A549 (cell line): ENCODE data around the gene PRAC1. TPM values are rescaled to one million over a fixed set of nuclear protein-coding genes. Genes with fewer than 3 reads are reported as not detected.

Experiments
- ATAC-seq, 2 experiments: fragments of 200-7000 bp in 1 of 2; fragments of >200 bp in 1 of 2; cut with Nextera tagmentation in 1 of 2; cut with Tn5 transposase in 1 of 2; 3 replicates each; pipeline versions ENCODE4 v1.8.0 to v1.9.1; 2018 to 2020; ENCODE audit warnings: mild to moderate bottlenecking in 1 of 2, moderate library complexity in 1 of 2
- CTCF ChIA-PET: fragments of 300-600 bp; sonication (Branson Sonifier 250); formaldehyde crosslinking; extraction: SDS; loops from one replicate; lab custom pipeline; 2021; ENCODE audit warnings: antibody characterized with exemption, inconsistent platforms; lab: Yijun Ruan, JAX
- POLR2A ChIA-PET: fragments of 350-600 bp; formaldehyde crosslinking; extraction: SDS; loops from one replicate; lab custom pipeline; 2021; ENCODE audit warnings: antibody characterized with exemption, inconsistent platforms; lab: Yijun Ruan, JAX
- DNase-seq, 2 experiments: peaks; one replicate each; pipeline versions ENCODE4 v3.0.0 to v3.0.0-alpha.2; 2011 to 2016; ENCODE audit warnings: low read depth in 1 of 2, low spot score in 1 of 2
- FAIRE-seq: peaks from 2 replicates; lab custom pipeline; 2011; peaks lifted over from hg19 to GRCh38; lab: Jason Lieb, UNC
- H3K27ac ChIP-seq, 2 experiments: fragments of >200 bp; sonication (Bioruptor Twin); formaldehyde crosslinking; 3 replicates each; pipeline ENCODE4 v1.5.1; 2016 to 2017
- H3K4me1 ChIP-seq: fragments of >200 bp; sonication (Bioruptor Twin); formaldehyde crosslinking; 3 replicates; pipeline ENCODE4 v1.6.1; 2016
- H3K4me2 ChIP-seq: fragments of >200 bp; sonication (Bioruptor Twin); formaldehyde crosslinking; 3 replicates; pipeline ENCODE4 v1.6.1; 2016
- H3K4me3 ChIP-seq: fragments of >200 bp; sonication (Bioruptor Twin); formaldehyde crosslinking; 3 replicates; pipeline ENCODE4 v1.5.1; 2016
- H3K9me3 ChIP-seq: fragments of >200 bp; sonication (Bioruptor Twin); formaldehyde crosslinking; 3 replicates; pipeline ENCODE4 v1.6.1; 2016
- CBX8 ChIP-seq: fragments of 200-600 bp; sonication (generic); IDR thresholded peaks from 2 replicates; pipeline ENCODE4 v1.6.1; 2016
- CHD2 ChIP-seq: fragments of 150-350 bp; IDR thresholded peaks from 2 replicates; pipeline ENCODE4 v1.6.1; 2014; ENCODE audit warnings: low read length; ENCODE audit not compliant: partially characterized antibody
- FOSL2 ChIP-seq, 2 experiments: fragments of 450-650 bp in 1 of 2; fragments of >200 bp in 1 of 2; sonication (Bioruptor Twin) in 1 of 2; formaldehyde crosslinking; IDR thresholded peaks; 2 replicates each; pipeline versions ENCODE4 v1.5.0 to v1.6.1; 2016 to 2020; ENCODE audit warnings: mild to moderate bottlenecking in 1 of 2, moderate library complexity in 1 of 2
- FOXS1 ChIP-seq: fragments of 250-450 bp; sonication (Bioruptor Pico); IDR thresholded peaks from 2 replicates; pipeline ENCODE4 v1.5.0; 2020; ENCODE audit warnings: mild to moderate bottlenecking, moderate library complexity
- HEYL ChIP-seq: fragments of 250-450 bp; sonication (Bioruptor Pico); IDR thresholded peaks from 2 replicates; pipeline ENCODE4 v1.8.0; 2021; ENCODE audit warnings: mild to moderate bottlenecking, moderate library complexity
- HOXA7 ChIP-seq: fragments of 250-450 bp; sonication (Bioruptor Pico); IDR thresholded peaks from 2 replicates; pipeline ENCODE4 v1.5.0; 2020; ENCODE audit warnings: mild to moderate bottlenecking, moderate library complexity
- KDM1A ChIP-seq: fragments of 200-600 bp; sonication (generic); IDR thresholded peaks from 2 replicates; pipeline ENCODE4 v1.6.1; 2016; ENCODE audit warnings: low read depth, mild to moderate bottlenecking
- KDM5A ChIP-seq: fragments of 200-600 bp; sonication (generic); IDR thresholded peaks from 2 replicates; pipeline ENCODE4 v1.6.1; 2016; ENCODE audit warnings: antibody characterized with exemption, mild to moderate bottlenecking
- MYC ChIP-seq: IDR thresholded peaks from 2 replicates; pipeline ENCODE4 v1.6.1; 2012; ENCODE audit warnings: mild to moderate bottlenecking, inconsistent platforms, low read length, improper control_type of control experiment, borderline replicate concordance
- POLR2A ChIP-seq: IDR thresholded peaks from 2 replicates; pipeline ENCODE4 v1.6.1; 2012; ENCODE audit warnings: mild to moderate bottlenecking, low read length
- RARB ChIP-seq: fragments of 250-450 bp; sonication (Bioruptor Pico); IDR thresholded peaks from 2 replicates; pipeline ENCODE4 v1.8.0; 2021; ENCODE audit warnings: mild to moderate bottlenecking, moderate library complexity
- RFX5 ChIP-seq: fragments of 450-650 bp; IDR thresholded peaks from 2 replicates; pipeline ENCODE4 v1.7.1; 2014; ENCODE audit warnings: antibody characterized with exemption, mild to moderate bottlenecking, moderate library complexity
- ZC3H11A ChIP-seq: fragments of 450-650 bp; IDR thresholded peaks from 2 replicates; pipeline ENCODE4 v1.6.1; 2014; ENCODE audit warnings: antibody characterized with exemption, mild to moderate bottlenecking
- ZNF302 ChIP-seq: fragments of 250-450 bp; sonication (Bioruptor Pico); IDR thresholded peaks from 2 replicates; pipeline ENCODE4 v1.9.0; 2021; ENCODE audit warnings: inconsistent platforms, mild to moderate bottlenecking, moderate library complexity
- WGBS: methylation state at CpG from one replicate; pipeline ENCODE4 v1.1.6; 2017; ENCODE audit errors: missing lambda C conversion rate; 5-methylcytosine and 5-hydroxymethylcytosine counted together
- polyA plus RNA-seq, 4 experiments: library from polyadenylated mRNA; depleted of rRNA in 3 of 4; stranded (reverse); fragments of >200 nt; fragmentation: RNase III in 1 of 4; extraction: RNeasy Plus Mini Kit Qiagen cat#74134 plus additional on column Dnase treatment in 1 of 4; gene quantifications; 2 replicates in 3 of 4; 3 replicates in 1 of 4; pipeline ENCODE4 v1.2.3, GENCODE V29; 2011 to 2017
- TF ChIP-seq, protein P1 (sequence below): fragments of 250-450 bp; sonication (Bioruptor Pico); IDR thresholded peaks from 2 replicates; pipeline ENCODE4 v1.5.0; 2020; ENCODE audit warnings: low read depth, mild to moderate bottlenecking, moderate library complexity
- TF ChIP-seq, protein P2 (sequence below): IDR thresholded peaks from 2 replicates; pipeline ENCODE4 v1.6.1; 2012; ENCODE audit warnings: low read depth, borderline replicate concordance
- TF ChIP-seq, protein P3 (sequence below): IDR thresholded peaks from 2 replicates; pipeline ENCODE4 v1.6.1; 2012
- TF ChIP-seq, protein P4 (sequence below): fragments of >200 bp; sonication (Bioruptor Twin); formaldehyde crosslinking; IDR thresholded peaks from 3 replicates; pipeline ENCODE4 v1.6.1; 2016

PRAC1 gene
- polyA plus RNA-seq, 2 of the 4 experiments (the other 2 are of a cell fraction) = not detected

DNA sequence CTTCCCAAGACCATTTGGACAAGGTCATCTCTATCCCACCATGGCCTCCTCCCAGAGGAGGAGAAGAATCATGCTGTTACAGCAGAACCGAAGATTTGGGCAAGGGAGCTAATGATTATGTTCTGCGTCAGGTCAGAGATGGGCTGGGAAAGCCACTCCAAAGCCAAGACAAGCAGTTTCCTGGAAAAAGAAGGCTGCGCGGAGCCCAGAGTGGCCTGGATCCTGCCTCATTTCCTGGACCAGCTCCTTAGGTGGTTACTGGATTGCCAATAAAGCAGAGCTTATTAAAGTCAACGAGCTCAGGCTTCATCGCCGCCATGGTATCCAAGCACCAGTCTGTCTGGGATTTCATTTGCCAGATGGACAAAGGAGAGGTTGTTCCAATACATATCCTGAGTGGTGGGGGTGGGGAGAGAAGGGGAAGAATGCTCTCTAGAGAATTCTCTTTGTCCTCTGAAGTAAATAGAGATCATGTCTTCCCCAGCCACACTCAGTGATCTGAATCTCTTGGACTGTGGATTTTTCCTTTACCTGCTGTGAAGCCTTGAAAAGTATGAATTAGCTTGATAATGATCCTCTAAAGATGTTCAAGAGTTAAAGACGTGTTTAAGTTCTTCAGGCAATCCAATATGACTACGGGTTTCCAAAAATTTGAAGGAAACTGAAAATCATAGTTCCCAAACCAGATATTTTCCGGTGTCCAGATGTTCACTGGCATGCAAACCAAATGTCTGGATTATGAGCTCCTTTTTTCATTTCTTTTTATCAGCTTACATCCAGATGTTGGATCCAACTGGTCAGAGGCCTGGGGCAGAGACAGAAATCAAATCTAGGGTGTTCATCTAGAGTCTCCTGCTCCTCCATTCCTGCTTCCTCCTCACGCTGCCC, 17.7 kb downstream of the PRAC1 start:
- DNase-seq (no peak), ATAC-seq (no peak), FAIRE-seq (no peak)
- ChIA-PET POLR2A (no interaction called here), CTCF (interaction anchor here (0.5 to 15.5 kb wide), 20 partner anchors 9 to 1592 kb away, joined by 3 to 212 read pairs (median 4); partner anchors contain the start of genes HOXB13, PRAC1 and PRAC2)
- Histone ChIP-seq H3K4me2 (no peak overlapping the region), H3K9me3 (no peaks in the 10 kb centered on the region), H3K4me3 (no peak overlapping the region), H3K27ac (no peak overlapping the region), H3K4me1 (no peaks in the 10 kb centered on the region)
- TF ChIP-seq, protein P1, sequence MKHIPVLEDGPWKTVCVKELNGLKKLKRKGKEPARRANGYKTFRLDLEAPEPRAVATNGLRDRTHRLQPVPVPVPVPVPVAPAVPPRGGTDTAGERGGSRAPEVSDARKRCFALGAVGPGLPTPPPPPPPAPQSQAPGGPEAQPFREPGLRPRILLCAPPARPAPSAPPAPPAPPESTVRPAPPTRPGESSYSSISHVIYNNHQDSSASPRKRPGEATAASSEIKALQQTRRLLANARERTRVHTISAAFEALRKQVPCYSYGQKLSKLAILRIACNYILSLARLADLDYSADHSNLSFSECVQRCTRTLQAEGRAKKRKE (CRISPR knock-in tag) = no peak
- TF ChIP-seq ZNF302 (CRISPR knock-in tag) (no peak), FOSL2 (IDR thresholded peaks at IDR 0.05) (no peak), FOSL2 (CRISPR knock-in tag; IDR thresholded peaks at IDR 0.05) (no peak), HEYL (CRISPR knock-in tag) (no peak), ZC3H11A (no peak), RFX5 (no peak), KDM1A (no peak), CHD2 (no peak), CBX8 (no peak), HOXA7 (CRISPR knock-in tag) (no peak), POLR2A (no peak), MYC (no peak), KDM5A (no peak)
- TF ChIP-seq, protein P2, sequence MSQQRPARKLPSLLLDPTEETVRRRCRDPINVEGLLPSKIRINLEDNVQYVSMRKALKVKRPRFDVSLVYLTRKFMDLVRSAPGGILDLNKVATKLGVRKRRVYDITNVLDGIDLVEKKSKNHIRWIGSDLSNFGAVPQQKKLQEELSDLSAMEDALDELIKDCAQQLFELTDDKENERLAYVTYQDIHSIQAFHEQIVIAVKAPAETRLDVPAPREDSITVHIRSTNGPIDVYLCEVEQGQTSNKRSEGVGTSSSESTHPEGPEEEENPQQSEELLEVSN = no peak
- TF ChIP-seq, protein P3, sequence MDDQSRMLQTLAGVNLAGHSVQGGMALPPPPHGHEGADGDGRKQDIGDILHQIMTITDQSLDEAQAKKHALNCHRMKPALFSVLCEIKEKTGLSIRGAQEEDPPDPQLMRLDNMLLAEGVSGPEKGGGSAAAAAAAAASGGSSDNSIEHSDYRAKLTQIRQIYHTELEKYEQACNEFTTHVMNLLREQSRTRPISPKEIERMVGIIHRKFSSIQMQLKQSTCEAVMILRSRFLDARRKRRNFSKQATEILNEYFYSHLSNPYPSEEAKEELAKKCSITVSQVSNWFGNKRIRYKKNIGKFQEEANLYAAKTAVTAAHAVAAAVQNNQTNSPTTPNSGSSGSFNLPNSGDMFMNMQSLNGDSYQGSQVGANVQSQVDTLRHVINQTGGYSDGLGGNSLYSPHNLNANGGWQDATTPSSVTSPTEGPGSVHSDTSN = no peak
- TF ChIP-seq, protein P4, sequence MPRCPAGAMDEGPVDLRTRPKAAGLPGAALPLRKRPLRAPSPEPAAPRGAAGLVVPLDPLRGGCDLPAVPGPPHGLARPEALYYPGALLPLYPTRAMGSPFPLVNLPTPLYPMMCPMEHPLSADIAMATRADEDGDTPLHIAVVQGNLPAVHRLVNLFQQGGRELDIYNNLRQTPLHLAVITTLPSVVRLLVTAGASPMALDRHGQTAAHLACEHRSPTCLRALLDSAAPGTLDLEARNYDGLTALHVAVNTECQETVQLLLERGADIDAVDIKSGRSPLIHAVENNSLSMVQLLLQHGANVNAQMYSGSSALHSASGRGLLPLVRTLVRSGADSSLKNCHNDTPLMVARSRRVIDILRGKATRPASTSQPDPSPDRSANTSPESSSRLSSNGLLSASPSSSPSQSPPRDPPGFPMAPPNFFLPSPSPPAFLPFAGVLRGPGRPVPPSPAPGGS = no peak
- WGBS = 78% methylated on average over 11 of the region's 11 CpGs

DNA sequence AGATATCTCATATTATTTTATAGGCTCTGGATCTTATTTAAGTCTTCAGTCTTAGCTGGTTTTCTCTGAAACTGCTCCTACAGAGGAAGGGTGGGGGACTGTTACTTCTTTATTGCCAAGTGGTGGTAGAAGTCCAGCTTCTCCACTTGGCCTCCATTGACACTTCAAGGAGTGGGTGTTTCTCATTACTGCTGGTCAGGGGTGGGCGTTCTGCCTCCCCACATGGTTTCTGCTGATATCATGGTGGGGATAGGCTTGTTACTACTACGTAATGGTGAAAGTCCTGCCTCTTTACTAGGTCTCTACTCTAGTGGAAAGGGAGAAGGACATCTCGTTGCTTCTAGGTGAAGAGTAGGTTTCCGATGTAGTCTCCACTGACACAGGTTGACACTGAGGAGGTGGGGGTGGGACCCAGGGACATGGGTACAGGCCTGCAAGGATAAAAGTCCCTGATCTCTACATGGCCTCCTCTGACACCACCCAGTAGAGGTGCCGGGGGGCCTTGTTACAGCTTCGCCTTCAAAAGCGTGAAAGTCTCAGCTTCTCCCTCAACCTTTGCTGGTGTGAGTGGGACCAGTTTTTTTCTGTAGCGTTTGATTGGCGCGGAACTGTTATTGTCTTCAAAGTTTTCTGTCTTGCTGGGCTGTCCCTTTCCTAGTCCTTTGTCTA, 20.3 kb downstream of the PRAC1 start:
- CTCF ChIA-PET = interaction anchor here (1.0 to 15.5 kb wide), 10 partner anchors 9 to 526 kb away, joined by 3 to 212 read pairs (median 6); partner anchors contain the start of genes HOXB13, PRAC1 and PRAC2

More for the DNA sequence above, 20.3 kb downstream of the PRAC1 start:
- TF ChIP-seq RARB (CRISPR knock-in tag) (no peak), FOXS1 (CRISPR knock-in tag) (no peak), HEYL (CRISPR knock-in tag) (no peak)
- TF ChIP-seq, protein P3 = no peak
- TF ChIP-seq, all 56 proteins: peak for 0
- Histone ChIP-seq H3K4me1 (no peaks in the 10 kb centered on the region), H3K9me3 (no peaks in the 10 kb centered on the region), H3K4me3 (no peak overlapping the region), H3K4me2 (no peak overlapping the region), H3K27ac (no peak overlapping the region)
- POLR2A ChIA-PET = no interaction called here
- 91% methylated on average over 10 of the region's 10 CpGs for WGBS
- no peak for ATAC-seq
- DNase-seq = no peak
- no peak for FAIRE-seq
